Lower leg skin (tissue), 4 donors: ENCODE data around the gene MAGI3. TPM values are rescaled to one million over a fixed set of nuclear protein-coding genes. Genes with fewer than 3 reads are reported as not detected.
A peak's percentile ranks its signal among the peaks of the same experiment; 100 is the strongest.

ENCODE experiments used
- DNase-seq, 2 donors: peaks; one replicate each; pipeline ENCODE4 v3.0.0-alpha.2; 2019; ENCODE audit warnings: low spot score in 2 of 2
- H3K4me3 ChIP-seq: fragments of 200-600 bp; sonication (generic); 2 replicates; pipeline ENCODE4 v1.5.1; 2017; ENCODE audit warnings: mild to moderate bottlenecking, low read depth; ENCODE audit not compliant: poor library complexity, severe bottlenecking
- CTCF ChIP-seq, 3 donors: fragments of 450-650 bp; IDR thresholded peaks; one replicate each; pipeline ENCODE4 v1.5.1; 2016; ENCODE audit warnings: antibody characterized with exemption in 3 of 3, mild to moderate bottlenecking in 3 of 3, moderate library complexity in 2 of 3
- POLR2A ChIP-seq, 2 donors: fragments of 450-650 bp; IDR thresholded peaks; one replicate each; pipeline ENCODE4 v1.6.1; 2016 to 2017; ENCODE audit warnings: antibody characterized with exemption in 2 of 2, mild to moderate bottlenecking in 1 of 2, moderate library complexity in 1 of 2
- WGBS, 2 donors: methylation state at CpG; one replicate each; pipeline ENCODE4 v1.1.5; 2018; 5-methylcytosine and 5-hydroxymethylcytosine counted together
- intact Hi-C: fragments of 100-400 bp; cut with DNase I; formaldehyde crosslinking; loops from one replicate; pipeline ENCODE4 v1.15.0; 2023; ENCODE audit warnings: low total_unique reads
- total RNA-seq, 4 donors: library from RNA; depleted of rRNA; stranded (reverse); fragments of >200 nt; gene quantifications; one replicate each; pipeline ENCODE4 v1.1.0, GENCODE V29; 2016

The MAGI3 gene
- total RNA-seq, 4 donors from 2014 or later, result 6.8 to 14.2 (median 10.3) TPM

- 79 to 88% methylated on average over 7 of the region's 7 CpGs for WGBS, 2 donors
- no peak for DNase-seq
- H3K4me3 ChIP-seq, result no peak overlapping the region
- no peak for TF ChIP-seq POLR2A (IDR thresholded peaks at IDR 0.05)
- intact Hi-C loops, result no loop called here
Observed at GRCh38 chr1:113681596-113682337, 291.5 kb downstream of the MAGI3 start.

GRCh38 chr1:113683384-113684152, 293.3 kb downstream of the MAGI3 start:
- WGBS, 2 donors, result 60 to 69% methylated on average over 8 of the region's 8 CpGs
- no peak overlapping the region for H3K4me3 ChIP-seq
- TF ChIP-seq CTCF (IDR thresholded peaks at IDR 0.05), result no peak
- no peak for TF ChIP-seq POLR2A (IDR thresholded peaks at IDR 0.05)
- no peak for DNase-seq
- intact Hi-C loops, result no loop called here

- no peak overlapping the region for H3K4me3 ChIP-seq
- peak; percentile 42 to 90 for DNase-seq
- intact Hi-C loops, result no loop called here
- WGBS, 2 donors, result 48 to 58% methylated on average over 6 of the region's 6 CpGs
- TF ChIP-seq CTCF (IDR thresholded peaks at IDR 0.05), result no peak
- no peak for TF ChIP-seq POLR2A (IDR thresholded peaks at IDR 0.05)
Observed at GRCh38 chr1:113684153-113684541, 293.8 kb downstream of the MAGI3 start.

- DNase-seq, result no peak
- 83 to 85% methylated on average over 3 of the region's 3 CpGs for WGBS, 2 donors
- no peak overlapping the region for H3K4me3 ChIP-seq
- TF ChIP-seq POLR2A (IDR thresholded peaks at IDR 0.05) (no peak), CTCF (IDR thresholded peaks at IDR 0.05) (no peak)
- intact Hi-C loops, result no loop called here
Observed at GRCh38 chr1:113686891-113687618, 296.7 kb downstream of the MAGI3 start.

- TF ChIP-seq POLR2A (IDR thresholded peaks at IDR 0.05) (no peak), CTCF (IDR thresholded peaks at IDR 0.05) (no peak)
- WGBS, 2 donors, result 84 to 93% methylated on average over 2 of the region's 2 CpGs
- intact Hi-C loops, result no loop called here
- no peak for DNase-seq
- no peak overlapping the region for H3K4me3 ChIP-seq
Observed at GRCh38 chr1:113691184-113691583, 300.9 kb downstream of the MAGI3 start.

- TF ChIP-seq CTCF (IDR thresholded peaks at IDR 0.05) (no peak), POLR2A (IDR thresholded peaks at IDR 0.05) (no peak)
- WGBS, 2 donors, result 32 to 69% methylated on average over 2 of the region's 2 CpGs
- intact Hi-C loops, result no loop called here
- DNase-seq, result no peak
- H3K4me3 ChIP-seq, result no peak overlapping the region
Observed at GRCh38 chr1:113692342-113692741, 302.0 kb downstream of the MAGI3 start.
